GM18868 (cell line): Measurements from ENCODE around the gene AGAP1.

Experiments used
- ATAC-seq: cut with Tn5 transposase; IDR thresholded peaks from one replicate; pipeline ENCODE4 v1.9.1; 2021; ENCODE audit warnings: mild to moderate bottlenecking, moderate library complexity; ENCODE audit not compliant: unreplicated experiment

Gene AGAP1

GRCh38 chr2:235530735-235531134 lies 36.9 kb downstream of the AGAP1 start:
- ATAC-seq, result no peak

GRCh38 chr2:235532307-235532706 lies 38.5 kb downstream of the AGAP1 start:
- ATAC-seq, result no peak

- ATAC-seq, result no peak
Measured at GRCh38 chr2:235533198-235533597, 39.4 kb downstream of the AGAP1 start.

GRCh38 chr2:235533616-235534385 lies 40.0 kb downstream of the AGAP1 start:
- ATAC-seq, result no peak

GRCh38 chr2:235534678-235535422 lies 41.0 kb downstream of the AGAP1 start:
- ATAC-seq, result no peak

GRCh38 chr2:235535423-235536130 lies 41.7 kb downstream of the AGAP1 start:
- no peak for ATAC-seq

- no peak for ATAC-seq
Measured at GRCh38 chr2:235536711-235537110, 42.9 kb downstream of the AGAP1 start.

- ATAC-seq, result no peak
Measured at GRCh38 chr2:235537186-235537585, 43.3 kb downstream of the AGAP1 start.

GRCh38 chr2:235537587-235537986 lies 43.7 kb downstream of the AGAP1 start:
- ATAC-seq, result no peak

- no peak for ATAC-seq
Measured at GRCh38 chr2:235538144-235538639, 44.3 kb downstream of the AGAP1 start.

- ATAC-seq, result no peak
Measured at GRCh38 chr2:235538981-235539380, 45.1 kb downstream of the AGAP1 start.

- no peak for ATAC-seq
Measured at GRCh38 chr2:235539773-235540172, 45.9 kb downstream of the AGAP1 start.

- ATAC-seq, result no peak
Measured at GRCh38 chr2:235541016-235541415, 47.2 kb downstream of the AGAP1 start.

GRCh38 chr2:235541838-235542549 lies 48.2 kb downstream of the AGAP1 start:
- ATAC-seq, result no peak

GRCh38 chr2:235542733-235543127 lies 48.9 kb downstream of the AGAP1 start:
- ATAC-seq, result no peak

- no peak for ATAC-seq
Measured at GRCh38 chr2:235543128-235543750, 49.4 kb downstream of the AGAP1 start.

GRCh38 chr2:235543851-235544688 lies 50.2 kb downstream of the AGAP1 start:
- ATAC-seq, result no peak

- no peak for ATAC-seq
Measured at GRCh38 chr2:235544689-235544969, 50.8 kb downstream of the AGAP1 start.

GRCh38 chr2:235545339-235546150 lies 51.7 kb downstream of the AGAP1 start:
- no peak for ATAC-seq
